HG03066 (cell line): ENCODE measurements around the gene FKTN.
"Not testable (repeated sequence)": the region's sequence is repeated elsewhere in the genome, so short reads cannot be mapped to it uniquely, and the experiment has no call there.

Experiments
- ATAC-seq: cut with Tn5 transposase; IDR thresholded peaks from one replicate; pipeline ENCODE4 v1.9.1; 2021; ENCODE audit warnings: low read depth; ENCODE audit not compliant: unreplicated experiment

Gene FKTN

GRCh38 chr9:105557804-105558610 lies at the start of gene FKTN:
Gene FKTN (plus strand): TSS chr9:105558131. CDS start chr9:105575033, 16,902 bp downstream.
- peak; percentile 94 for ATAC-seq

GRCh38 chr9:105508530-105508929 lies 49.4 kb upstream of the FKTN start:
- no peak for ATAC-seq

GRCh38 chr9:105510024-105510423 lies 47.9 kb upstream of the FKTN start:
- ATAC-seq = peak; percentile 63

GRCh38 chr9:105511446-105511845 lies 46.5 kb upstream of the FKTN start:
- no peak for ATAC-seq

- ATAC-seq = no peak
Measured at GRCh38 chr9:105515811-105516413, 42.0 kb upstream of the FKTN start.

GRCh38 chr9:105519710-105520369 lies 38.1 kb upstream of the FKTN start:
- ATAC-seq = not testable (repeated sequence)

GRCh38 chr9:105520992-105521391 lies 36.9 kb upstream of the FKTN start:
- not testable (repeated sequence) for ATAC-seq

- peak; percentile 69 for ATAC-seq
Measured at GRCh38 chr9:105522618-105523385, 35.1 kb upstream of the FKTN start.

- ATAC-seq = no peak
Measured at GRCh38 chr9:105531530-105531929, 26.4 kb upstream of the FKTN start.

- ATAC-seq = peak; percentile 36
Measured at GRCh38 chr9:105535920-105536668, 21.8 kb upstream of the FKTN start.

GRCh38 chr9:105539452-105539851 lies 18.5 kb upstream of the FKTN start:
- ATAC-seq = no peak

- ATAC-seq = no peak
Measured at GRCh38 chr9:105541838-105542237, 16.1 kb upstream of the FKTN start.

GRCh38 chr9:105554042-105554441 lies 3.9 kb upstream of the FKTN start:
- no peak for ATAC-seq

GRCh38 chr9:105572455-105572854 lies 14.5 kb downstream of the FKTN start:
- ATAC-seq = no peak

- ATAC-seq = not testable (repeated sequence)
Measured at GRCh38 chr9:105579952-105580351, 22.0 kb downstream of the FKTN start.

GRCh38 chr9:105581550-105581949 lies 23.6 kb downstream of the FKTN start:
- not testable (repeated sequence) for ATAC-seq

GRCh38 chr9:105593145-105593544 lies 35.2 kb downstream of the FKTN start:
- no peak for ATAC-seq

- no peak for ATAC-seq
Measured at GRCh38 chr9:105608721-105609598, 51.0 kb downstream of the FKTN start.

- no peak for ATAC-seq
Measured at GRCh38 chr9:105621001-105621400, 63.1 kb downstream of the FKTN start.
